ENCODE results near the gene CAVIN4. TPM values are rescaled to one million over a fixed set of nuclear protein-coding genes. Genes with fewer than 3 reads are reported as not detected.
A peak's percentile ranks its signal among the peaks of the same experiment; 100 is the strongest.

Gene CAVIN4, protein sequence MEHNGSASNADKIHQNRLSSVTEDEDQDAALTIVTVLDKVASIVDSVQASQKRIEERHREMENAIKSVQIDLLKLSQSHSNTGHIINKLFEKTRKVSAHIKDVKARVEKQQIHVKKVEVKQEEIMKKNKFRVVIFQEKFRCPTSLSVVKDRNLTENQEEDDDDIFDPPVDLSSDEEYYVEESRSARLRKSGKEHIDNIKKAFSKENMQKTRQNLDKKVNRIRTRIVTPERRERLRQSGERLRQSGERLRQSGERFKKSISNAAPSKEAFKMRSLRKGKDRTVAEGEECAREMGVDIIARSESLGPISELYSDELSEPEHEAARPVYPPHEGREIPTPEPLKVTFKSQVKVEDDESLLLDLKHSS
- total RNA-seq: 1 to 10 TPM in 2 of 6 donors, under 1 TPM in 4; 0.44 to 2.4 (median 0.80) TPM

DNA sequence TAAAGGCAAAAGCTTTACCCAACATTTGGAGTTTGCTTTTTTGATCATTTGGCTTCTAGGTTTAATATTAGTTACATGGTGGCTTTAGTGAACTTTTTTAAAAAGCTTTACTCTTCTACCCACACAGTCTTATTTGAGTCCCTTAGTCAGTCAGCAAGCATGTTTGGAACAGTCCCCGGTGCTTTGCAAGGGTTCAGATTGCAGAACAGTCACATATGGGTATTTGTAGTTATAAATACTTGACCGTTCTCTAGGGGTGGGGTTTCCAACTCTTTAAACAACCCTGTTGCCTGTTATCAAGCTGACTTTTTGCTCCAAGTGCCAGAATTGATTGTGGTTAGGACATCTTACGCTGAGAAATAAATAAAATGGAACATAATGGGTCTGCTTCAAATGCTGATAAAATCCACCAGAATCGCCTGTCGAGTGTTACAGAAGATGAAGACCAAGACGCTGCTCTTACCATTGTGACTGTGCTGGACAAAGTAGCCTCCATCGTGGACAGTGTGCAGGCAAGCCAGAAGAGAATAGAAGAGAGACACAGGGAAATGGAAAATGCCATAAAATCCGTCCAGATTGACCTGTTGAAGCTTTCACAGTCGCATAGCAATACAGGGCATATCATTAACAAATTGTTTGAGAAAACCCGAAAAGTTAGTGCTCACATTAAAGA lies at the start of gene CAVIN4:
TSS of gene CAVIN4 (plus strand) at position 304 of the 673 bp plus-strand sequence. CDS start at position 369, 65 bp downstream.
- DNase-seq (no peak), ATAC-seq (ENCODE audit: low FRiP score in 2 of 2) (no peak)
- 85 to 89% methylated on average over 10 of the region's 10 CpGs for WGBS, 2 donors
- Histone ChIP-seq H3K9me3 (no peaks in the 10 kb centered on the region), H3K4me3 (no peak within 1 kb of the TSS), H3K27ac (no peak within 1 kb of the TSS), H3K4me1 (no peaks in the 10 kb centered on the region), H3K27me3 (no peaks in the 10 kb centered on the region), H3K36me3 (no peaks in the 10 kb centered on the region)
- TF ChIP-seq POLR2AphosphoS5 (IDR thresholded peaks at IDR 0.05): no peak
- TF ChIP-seq, protein P1, sequence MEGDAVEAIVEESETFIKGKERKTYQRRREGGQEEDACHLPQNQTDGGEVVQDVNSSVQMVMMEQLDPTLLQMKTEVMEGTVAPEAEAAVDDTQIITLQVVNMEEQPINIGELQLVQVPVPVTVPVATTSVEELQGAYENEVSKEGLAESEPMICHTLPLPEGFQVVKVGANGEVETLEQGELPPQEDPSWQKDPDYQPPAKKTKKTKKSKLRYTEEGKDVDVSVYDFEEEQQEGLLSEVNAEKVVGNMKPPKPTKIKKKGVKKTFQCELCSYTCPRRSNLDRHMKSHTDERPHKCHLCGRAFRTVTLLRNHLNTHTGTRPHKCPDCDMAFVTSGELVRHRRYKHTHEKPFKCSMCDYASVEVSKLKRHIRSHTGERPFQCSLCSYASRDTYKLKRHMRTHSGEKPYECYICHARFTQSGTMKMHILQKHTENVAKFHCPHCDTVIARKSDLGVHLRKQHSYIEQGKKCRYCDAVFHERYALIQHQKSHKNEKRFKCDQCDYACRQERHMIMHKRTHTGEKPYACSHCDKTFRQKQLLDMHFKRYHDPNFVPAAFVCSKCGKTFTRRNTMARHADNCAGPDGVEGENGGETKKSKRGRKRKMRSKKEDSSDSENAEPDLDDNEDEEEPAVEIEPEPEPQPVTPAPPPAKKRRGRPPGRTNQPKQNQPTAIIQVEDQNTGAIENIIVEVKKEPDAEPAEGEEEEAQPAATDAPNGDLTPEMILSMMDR (IDR thresholded peaks at IDR 0.05): no peak
- no peak for TF ChIP-seq EP300 (IDR thresholded peaks at IDR 0.05)
- no peak for TF ChIP-seq POLR2A (IDR thresholded peaks at IDR 0.05)

DNA sequence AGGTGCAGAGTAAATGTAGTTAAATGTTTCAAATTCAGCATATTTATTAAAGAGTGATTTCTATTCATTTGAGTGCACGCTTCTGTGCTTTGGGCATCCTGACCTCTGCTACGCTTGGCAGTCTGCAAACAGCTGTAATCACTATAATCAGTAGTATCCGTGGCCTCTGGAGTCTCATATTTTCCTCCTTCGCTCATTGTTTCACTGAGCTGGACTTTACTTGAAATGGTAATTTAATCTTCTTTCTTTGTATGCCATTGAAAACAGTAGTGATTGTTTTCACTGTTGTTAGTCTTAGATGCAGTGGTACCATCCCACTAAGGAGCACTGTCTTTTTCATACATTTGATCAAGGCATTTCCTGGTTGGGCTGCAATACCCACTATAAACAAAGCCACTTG lies 43.5 kb upstream of the CAVIN4 start:
- Histone ChIP-seq H3K36me3 (no peaks in the 10 kb centered on the region), H3K9me3 (no peaks in the 10 kb centered on the region), H3K4me1 (no peaks in the 10 kb centered on the region), H3K27ac (no peak overlapping the region), H3K27me3 (no peaks in the 10 kb centered on the region), H3K4me3 (no peak overlapping the region)
- no peak for DNase-seq
- TF ChIP-seq, protein P1 (IDR thresholded peaks at IDR 0.05): no peak
- TF ChIP-seq EP300 (IDR thresholded peaks at IDR 0.05) (no peak), POLR2AphosphoS5 (IDR thresholded peaks at IDR 0.05) (no peak), POLR2A (IDR thresholded peaks at IDR 0.05) (no peak)
- WGBS, 2 donors: 87 to 95% methylated on average over 4 of the region's 4 CpGs
- ATAC-seq (ENCODE audit: low FRiP score in 2 of 2): no peak

DNA sequence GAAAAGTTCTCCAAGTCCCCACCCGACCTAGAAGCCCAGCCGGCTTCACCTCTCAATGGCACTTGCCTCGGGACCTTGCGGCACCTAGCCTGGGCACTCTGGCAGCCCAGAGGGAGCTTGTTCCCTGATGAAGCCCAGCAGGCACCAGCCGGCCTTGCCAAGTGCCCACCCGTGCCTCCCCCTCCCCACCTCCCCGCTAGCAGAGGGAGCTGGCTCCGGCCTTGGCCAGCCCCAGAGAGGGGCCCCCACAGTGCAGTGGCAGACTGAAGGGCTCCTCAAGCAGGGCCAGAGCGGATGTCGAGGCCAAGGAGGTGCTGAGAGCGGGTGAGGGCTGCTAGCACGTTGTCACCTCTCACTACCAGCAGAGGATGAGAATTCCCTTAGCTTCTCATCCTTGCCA lies 37.6 kb upstream of the CAVIN4 start:
- DNase-seq: peak in 1 of 2 donors; percentile 56
- Histone ChIP-seq H3K27ac (no peak overlapping the region), H3K4me3 (no peak overlapping the region), H3K36me3 (no peaks in the 10 kb centered on the region), H3K4me1 (no peaks in the 10 kb centered on the region), H3K9me3 (peaks cover 0 to 7% (median 2%) of the 10 kb centered on the region in 4 donors), H3K27me3 (no peaks in the 10 kb centered on the region)
- 91 to 94% methylated on average over 6 to 12 of the region's 12 CpGs for WGBS, 2 donors
- peak in 1 of 2 donors; percentile 40 for ATAC-seq (ENCODE audit: low FRiP score in 2 of 2)
- TF ChIP-seq POLR2A (IDR thresholded peaks at IDR 0.05) (no peak), POLR2AphosphoS5 (IDR thresholded peaks at IDR 0.05) (no peak)

DNA sequence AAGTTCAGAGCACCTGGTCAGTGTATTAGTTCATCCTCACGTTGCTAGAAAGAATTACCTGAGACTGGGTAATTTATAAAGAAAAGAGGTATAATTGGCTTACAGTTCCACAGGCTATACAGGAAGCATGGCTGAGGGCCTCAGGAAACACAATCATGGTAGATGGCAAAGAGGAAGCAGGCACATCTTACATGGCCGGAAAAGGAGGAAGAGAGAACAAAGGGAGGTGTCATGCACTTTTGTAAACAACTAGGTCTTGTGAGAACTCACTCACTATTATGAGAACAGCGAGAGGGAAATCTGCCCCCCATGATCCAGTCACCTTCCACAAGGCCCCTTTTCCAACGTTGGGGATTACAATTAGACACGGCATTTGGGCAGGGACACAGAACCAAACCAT lies 28.8 kb upstream of the CAVIN4 start:
- Histone ChIP-seq H3K9me3 (peaks cover 0 to 7% (median 2%) of the 10 kb centered on the region in 4 donors), H3K27ac (no peak overlapping the region), H3K36me3 (no peaks in the 10 kb centered on the region), H3K4me1 (no peaks in the 10 kb centered on the region), H3K27me3 (no peaks in the 10 kb centered on the region), H3K4me3 (no peak overlapping the region)
- DNase-seq: no peak
- 62 to 63% methylated on average over 5 of the region's 5 CpGs for WGBS, 2 donors
- ATAC-seq (ENCODE audit: low FRiP score in 2 of 2): no peak
- TF ChIP-seq POLR2A (IDR thresholded peaks at IDR 0.05): no peak

DNA sequence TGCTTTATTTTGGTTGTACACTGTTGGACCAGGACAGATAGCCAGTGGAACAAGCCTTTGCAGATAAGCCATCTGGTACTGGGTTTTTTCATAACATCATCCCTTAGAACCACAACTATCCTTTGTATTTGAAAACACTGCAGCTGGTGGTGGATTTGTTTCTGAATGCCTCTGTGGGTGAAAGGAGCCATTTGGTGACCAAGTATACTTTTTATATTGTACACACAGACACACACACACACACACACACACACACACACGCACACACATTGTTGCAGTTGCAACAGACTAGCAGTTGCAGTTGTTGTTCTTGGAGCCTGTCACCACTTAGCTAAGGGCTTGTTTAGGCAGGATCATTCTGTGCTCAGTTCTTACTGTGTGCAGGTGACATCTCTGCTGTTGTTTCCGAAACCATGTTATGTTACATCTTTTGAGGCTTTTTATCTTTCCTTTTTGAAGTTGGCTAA lies 22.9 kb upstream of the CAVIN4 start:
- Histone ChIP-seq H3K27me3 (no peaks in the 10 kb centered on the region), H3K36me3 (no peaks in the 10 kb centered on the region), H3K4me3 (no peak overlapping the region), H3K4me1 (no peaks in the 10 kb centered on the region), H3K27ac (no peak overlapping the region), H3K9me3 (no peaks in the 10 kb centered on the region)
- WGBS, 2 donors: 38 to 86% methylated on average over 2 of the region's 2 CpGs
- ATAC-seq (ENCODE audit: low FRiP score in 2 of 2): no peak
- TF ChIP-seq POLR2AphosphoS5 (IDR thresholded peaks at IDR 0.05) (no peak), POLR2A (IDR thresholded peaks at IDR 0.05) (no peak), EP300 (IDR thresholded peaks at IDR 0.05) (no peak)
- TF ChIP-seq, protein P1 (IDR thresholded peaks at IDR 0.05): no peak
- DNase-seq: no peak
